Limb (tissue), 2 donors: ENCODE data around the gene MYO5A.
"Not testable (repeated sequence)": the region's sequence is repeated elsewhere in the genome, so short reads cannot be mapped to it uniquely, and the experiment has no call there.

ENCODE experiments used
- DNase-seq, 2 donors: peaks; one replicate each; pipeline ENCODE4 v3.0.0-alpha.2; 2016; ENCODE audit errors: extremely low spot score in 2 of 2

MYO5A gene

GRCh38 chr15:52528564-52529340, at the start of gene MYO5A:
Gene MYO5A (minus strand): TSS chr15:52528880. CDS start chr15:52528806, 74 bp downstream.
- DNase-seq: peak; percentile 61 to 82

- DNase-seq: no peak
Measured at GRCh38 chr15:52576692-52577091, 48.0 kb upstream of the MYO5A start.

GRCh38 chr15:52575573-52575972, 46.9 kb upstream of the MYO5A start:
- not testable (repeated sequence) for DNase-seq

GRCh38 chr15:52575072-52575471, 46.4 kb upstream of the MYO5A start:
- no peak for DNase-seq

- DNase-seq: not testable (repeated sequence)
Measured at GRCh38 chr15:52574623-52575022, 45.9 kb upstream of the MYO5A start.

- peak; percentile 91 for DNase-seq
Measured at GRCh38 chr15:52568601-52569585, 40.2 kb upstream of the MYO5A start, which contains the start of gene ARPP19. Gene ARPP19 (minus strand): TSS chr15:52569030. CDS start chr15:52568892, 138 bp downstream.

- no peak for DNase-seq
Measured at GRCh38 chr15:52567871-52568600, 39.4 kb upstream of the MYO5A start.

GRCh38 chr15:52566889-52567288, 38.2 kb upstream of the MYO5A start:
- DNase-seq: no peak

- not testable (repeated sequence) for DNase-seq
Measured at GRCh38 chr15:52565417-52566358, 37.0 kb upstream of the MYO5A start.

GRCh38 chr15:52563501-52564060, 34.9 kb upstream of the MYO5A start:
- no peak for DNase-seq

- DNase-seq: no peak
Measured at GRCh38 chr15:52559575-52559974, 30.9 kb upstream of the MYO5A start.

- no peak for DNase-seq
Measured at GRCh38 chr15:52559022-52559421, 30.3 kb upstream of the MYO5A start.

GRCh38 chr15:52558196-52558595, 29.5 kb upstream of the MYO5A start:
- DNase-seq: no peak

GRCh38 chr15:52557274-52557641, 28.6 kb upstream of the MYO5A start:
- DNase-seq: no peak

- DNase-seq: no peak
Measured at GRCh38 chr15:52556524-52557273, 28.0 kb upstream of the MYO5A start.

- no peak for DNase-seq
Measured at GRCh38 chr15:52552303-52552702, 23.6 kb upstream of the MYO5A start.

GRCh38 chr15:52551762-52552161, 23.1 kb upstream of the MYO5A start:
- no peak for DNase-seq

GRCh38 chr15:52551186-52551585, 22.5 kb upstream of the MYO5A start:
- not testable (repeated sequence) for DNase-seq

GRCh38 chr15:52546031-52546751, 17.5 kb upstream of the MYO5A start:
- no peak for DNase-seq
